K562 (cell line): Measurements from ENCODE around the gene RNF141. TPM values are rescaled to one million over a fixed set of nuclear protein-coding genes. Genes with fewer than 3 reads are reported as not detected.

Experiments
- BRF2 ChIP-seq: IDR thresholded peaks from 3 replicates; pipeline ENCODE4 v1.6.1; 2011; ENCODE audit warnings: borderline replicate concordance, mild to moderate bottlenecking; ENCODE audit not compliant: insufficient read length, insufficient read depth
- FOXA1 ChIP-seq: fragments of 450-650 bp; IDR thresholded peaks from 2 replicates; pipeline ENCODE4 v1.6.1; 2016; ENCODE audit warnings: mild to moderate bottlenecking, borderline replicate concordance
- HDAC6 ChIP-seq: IDR thresholded peaks from 2 replicates; pipeline ENCODE4 v1.6.1; 2012; ENCODE audit warnings: low read depth, mild to moderate bottlenecking, control low read depth, inconsistent platforms, low read length, moderate library complexity
- KHSRP ChIP-seq: fragments of 450-650 bp; IDR thresholded peaks from 2 replicates; pipeline ENCODE4 v1.6.1; 2017
- MYC ChIP-seq, 2 experiments: fragments of 250-450 bp in 1 of 2; sonication (Bioruptor Pico) in 1 of 2; IDR thresholded peaks; 2 replicates each; pipeline versions ENCODE4 v1.5.1 to v1.6.1; 2012 to 2021; ENCODE audit warnings: low read depth in 2 of 2, borderline replicate concordance in 1 of 2, improper control_type of control experiment in 1 of 2, low read length in 1 of 2, mild to moderate bottlenecking in 1 of 2, moderate library complexity in 1 of 2
- PRMT5 ChIP-seq: sonication (generic); formaldehyde crosslinking; IDR thresholded peaks from 2 replicates; pipeline ENCODE4 v1.5.0; 2020; ENCODE audit warnings: missing genetic modification reagents
- SIN3A ChIP-seq, 2 experiments: fragments of 150-350 bp in 1 of 2; IDR thresholded peaks; 2 replicates each; pipeline ENCODE4 v1.6.1; 2011 to 2016; ENCODE audit warnings: borderline replicate concordance in 2 of 2, low read depth in 2 of 2, low read length in 2 of 2, mild to moderate bottlenecking in 2 of 2, moderate library complexity in 2 of 2; ENCODE audit not compliant: control insufficient read depth in 1 of 2
- SIRT6 ChIP-seq: IDR thresholded peaks from one replicate; pipeline ENCODE4 v1.6.1; 2012; ENCODE audit warnings: low read depth, mild to moderate bottlenecking, control low read depth, inconsistent platforms, low read length, moderate library complexity
- SNIP1 ChIP-seq: fragments of 450-650 bp; IDR thresholded peaks from 2 replicates; pipeline ENCODE4 v1.7.1; 2017; ENCODE audit warnings: low read depth, mild to moderate bottlenecking
- TBL1XR1 ChIP-seq, 2 experiments: IDR thresholded peaks; 2 replicates each; pipeline ENCODE4 v1.6.1; 2012; ENCODE audit warnings: improper control_type of control experiment in 2 of 2, low read length in 2 of 2, mild to moderate bottlenecking in 1 of 2
- TBP ChIP-seq: optimal IDR thresholded peaks from 2 replicates; pipeline ENCODE3; 2011; ENCODE audit warnings: low read depth, low read length, improper control_type of control experiment
- U2AF1 ChIP-seq: fragments of 200-400 bp; formaldehyde crosslinking; optimal IDR thresholded peaks from 2 replicates; pipeline ENCODE3; 2017; ENCODE audit warnings: mild to moderate bottlenecking, low read depth, low read length, moderate library complexity
- ZEB2 ChIP-seq: fragments of 450-650 bp; IDR thresholded peaks from 2 replicates; pipeline ENCODE4 v1.6.1; 2016
- ZNF175 ChIP-seq: fragments of 200-800 bp; sonication (Bioruptor generic); IDR thresholded peaks from 2 replicates; pipeline ENCODE4 v1.6.1; 2016; ENCODE audit warnings: low read depth, mild to moderate bottlenecking, missing genetic modification characterization, missing compliant biosample characterization
- ZNF224 ChIP-seq: sonication (generic); formaldehyde crosslinking; IDR thresholded peaks from 2 replicates; pipeline ENCODE4 v1.8.0; 2022; ENCODE audit warnings: mild to moderate bottlenecking, missing genetic modification reagents
- ZNF408 ChIP-seq: fragments of 250-450 bp; sonication (Bioruptor Pico); IDR thresholded peaks from 2 replicates; pipeline ENCODE4 v1.4.0; 2020; ENCODE audit warnings: low read depth, mild to moderate bottlenecking, moderate library complexity
- ZNF445 ChIP-seq: fragments of 250-450 bp; sonication (Bioruptor Pico); IDR thresholded peaks from 2 replicates; pipeline ENCODE4 v1.4.0; 2020; ENCODE audit warnings: low read depth, mild to moderate bottlenecking, moderate library complexity
- ZNF707 ChIP-seq: fragments of 250-450 bp; sonication (Bioruptor Pico); conservative IDR thresholded peaks from 2 replicates; pipeline ENCODE4 v1.8.0; 2022; ENCODE audit warnings: inconsistent platforms, mild to moderate bottlenecking, moderate library complexity
- polyA plus RNA-seq, 8 experiments: library from polyadenylated mRNA; depleted of rRNA in 4 of 8; stranded (reverse) in 5 of 8; unstranded in 3 of 8; fragments of >200 nt; fragmentation: Nextera tagmentation in 2 of 8; fragmentation: Illumina TruSeq in 1 of 8; extraction: Ambion mirVana in 2 of 8; extraction: Trizol in 1 of 8; gene quantifications; 2 replicates each; pipeline versions ENCODE4 v1.2.1 to v1.2.3, GENCODE V29; 2011 to 2014; ENCODE audit warnings: inconsistent platforms in 1 of 8, missing spikeins in 1 of 8
- total RNA-seq, 7 experiments: library from RNA; depleted of rRNA in 6 of 7; stranded (reverse); fragments of >200 nt in 6 of 7; fragmentation: Illumina TruSeq in 2 of 7; extraction: Trizol in 2 of 7; gene quantifications; 2 replicates each; pipeline versions ENCODE4 v1.2.1 to v1.2.3, GENCODE V29; 2011 to 2021; ENCODE audit warnings: low replicate concordance in 1 of 7
- TF ChIP-seq, protein P1 (sequence below): fragments of 250-450 bp; sonication (Bioruptor Pico); IDR thresholded peaks from 2 replicates; pipeline ENCODE4 v1.6.1; 2021; ENCODE audit warnings: mild to moderate bottlenecking
- TF ChIP-seq, protein P2 (sequence below): IDR thresholded peaks from 2 replicates; pipeline ENCODE4 v1.6.1; 2011; ENCODE audit warnings: borderline replicate concordance, low read depth, mild to moderate bottlenecking, moderate library complexity, low read length; ENCODE audit not compliant: insufficient read depth, poor library complexity, severe bottlenecking
- TF ChIP-seq, protein P3 (sequence below): IDR thresholded peaks from 2 replicates; pipeline ENCODE4 v1.6.1; 2016; ENCODE audit warnings: missing genetic modification characterization, missing compliant biosample characterization

Gene RNF141
- total and polyA plus RNA-seq, 9 of the 15 experiments (the other 6 are each of a cell fraction or from before 2014, with no cell fraction given) = 9.7 to 51.9 (median 18.9) TPM

GRCh38 chr11:10540915-10541560 is at the start of gene RNF141 (continued):
- TF ChIP-seq SIN3A (IDR thresholded peaks at IDR 0.05; ENCODE audit: borderline replicate concordance in 2 of 2, control insufficient read depth in 1 of 2, low read depth in 2 of 2, low read length in 2 of 2) (peak; percentile 77 to 85; a peak in 3 of 4 replicates), KHSRP (peak; percentile 47; the same call in 1 of the 2 replicates), ZNF408 (CRISPR knock-in tag) (no peak), ZNF175 (CRISPR knock-in tag) (0 out of 2 replicates have a peak, but pooled peaks have one; percentile 62), MYC (IDR thresholded peaks at IDR 0.05; ENCODE audit: low read depth, low read length) (peak; percentile 72), MYC (CRISPR knock-in tag; IDR thresholded peaks at IDR 0.05; ENCODE audit: borderline replicate concordance, low read depth) (no peak), SNIP1 (no peak), SIRT6 (no peak), FOXA1 (no peak), ZNF224 (no peak), TBL1XR1 (IDR thresholded peaks at IDR 0.05; ENCODE audit: low read length in 2 of 2) (peak; percentile 56 to 69; a peak in 1 of 4 replicates), BRF2 (no peak), U2AF1 (peak; percentile 63), ZEB2 (no peak), TBP (peak; percentile 86), HDAC6 (0 out of 2 replicates have a peak, but pooled peaks have one; percentile 48), ZNF707 (no peak), PRMT5 (CRISPR knock-in tag) (no peak), ZNF445 (no peak)
- TF ChIP-seq, protein P1, sequence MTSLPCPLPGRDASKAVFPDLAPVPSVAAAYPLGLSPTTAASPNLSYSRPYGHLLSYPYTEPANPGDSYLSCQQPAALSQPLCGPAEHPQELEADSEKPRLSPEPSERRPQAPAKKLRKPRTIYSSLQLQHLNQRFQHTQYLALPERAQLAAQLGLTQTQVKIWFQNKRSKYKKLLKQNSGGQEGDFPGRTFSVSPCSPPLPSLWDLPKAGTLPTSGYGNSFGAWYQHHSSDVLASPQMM (CRISPR knock-in tag) = no peak
- TF ChIP-seq, protein P2, sequence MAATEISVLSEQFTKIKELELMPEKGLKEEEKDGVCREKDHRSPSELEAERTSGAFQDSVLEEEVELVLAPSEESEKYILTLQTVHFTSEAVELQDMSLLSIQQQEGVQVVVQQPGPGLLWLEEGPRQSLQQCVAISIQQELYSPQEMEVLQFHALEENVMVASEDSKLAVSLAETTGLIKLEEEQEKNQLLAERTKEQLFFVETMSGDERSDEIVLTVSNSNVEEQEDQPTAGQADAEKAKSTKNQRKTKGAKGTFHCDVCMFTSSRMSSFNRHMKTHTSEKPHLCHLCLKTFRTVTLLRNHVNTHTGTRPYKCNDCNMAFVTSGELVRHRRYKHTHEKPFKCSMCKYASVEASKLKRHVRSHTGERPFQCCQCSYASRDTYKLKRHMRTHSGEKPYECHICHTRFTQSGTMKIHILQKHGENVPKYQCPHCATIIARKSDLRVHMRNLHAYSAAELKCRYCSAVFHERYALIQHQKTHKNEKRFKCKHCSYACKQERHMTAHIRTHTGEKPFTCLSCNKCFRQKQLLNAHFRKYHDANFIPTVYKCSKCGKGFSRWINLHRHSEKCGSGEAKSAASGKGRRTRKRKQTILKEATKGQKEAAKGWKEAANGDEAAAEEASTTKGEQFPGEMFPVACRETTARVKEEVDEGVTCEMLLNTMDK = peak; percentile 45
- TF ChIP-seq, protein P3, sequence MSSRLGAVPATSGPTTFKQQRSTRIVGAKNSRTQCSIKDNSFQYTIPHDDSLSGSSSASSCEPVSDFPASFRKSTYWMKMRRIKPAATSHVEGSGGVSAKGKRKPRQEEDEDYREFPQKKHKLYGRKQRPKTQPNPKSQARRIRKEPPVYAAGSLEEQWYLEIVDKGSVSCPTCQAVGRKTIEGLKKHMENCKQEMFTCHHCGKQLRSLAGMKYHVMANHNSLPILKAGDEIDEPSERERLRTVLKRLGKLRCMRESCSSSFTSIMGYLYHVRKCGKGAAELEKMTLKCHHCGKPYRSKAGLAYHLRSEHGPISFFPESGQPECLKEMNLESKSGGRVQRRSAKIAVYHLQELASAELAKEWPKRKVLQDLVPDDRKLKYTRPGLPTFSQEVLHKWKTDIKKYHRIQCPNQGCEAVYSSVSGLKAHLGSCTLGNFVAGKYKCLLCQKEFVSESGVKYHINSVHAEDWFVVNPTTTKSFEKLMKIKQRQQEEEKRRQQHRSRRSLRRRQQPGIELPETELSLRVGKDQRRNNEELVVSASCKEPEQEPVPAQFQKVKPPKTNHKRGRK (tag) = no peak
